ENCODE data around the gene LPCAT1. TPM values are rescaled to one million over a fixed set of nuclear protein-coding genes. Genes with fewer than 3 reads are reported as not detected.

The LPCAT1 gene
- total and polyA plus RNA-seq, 2 experiments from 2014 or later = 78.0 to 255 TPM

- no peak for TF ChIP-seq REST (IDR thresholded peaks at IDR 0.05; ENCODE audit: unreplicated experiment)
Observed at GRCh38 chr5:1563617-1564181, 39.9 kb upstream of the LPCAT1 start (continued).

GRCh38 chr5:1563051-1563461 lies 39.3 kb upstream of the LPCAT1 start:
- Histone ChIP-seq H3K79me2 (replicated peaks; ENCODE audit: insufficient read depth) (no peaks in the 10 kb centered on the region), H3K36me3 (ENCODE audit: insufficient read depth) (no peaks in the 10 kb centered on the region), H3K4me2 (no peak overlapping the region), H4K20me1 (replicated peaks; ENCODE audit: insufficient read depth) (no peaks in the 10 kb centered on the region), H3K4me1 (ENCODE audit: insufficient read depth) (no peaks in the 10 kb centered on the region), H3F3A (replicated peaks; ENCODE audit: low read depth) (no peaks in the 10 kb centered on the region), H3K9me2 (ENCODE audit: insufficient read depth) (no peaks in the 10 kb centered on the region), H3K4me3 (no peak overlapping the region), H2AFZ (no peak overlapping the region), H3K27ac (ENCODE audit: low read depth) (no peak overlapping the region), H3K27me3 (ENCODE audit: insufficient read depth) (no peaks in the 10 kb centered on the region)
- no peaks in the 10 kb centered on the region; the same call in 2 of the 3 replicates for H3K4me1 Mint-ChIP-seq
- no peak overlapping the region for H3K27ac Mint-ChIP-seq
- no peak; the same call in 2 of the 3 replicates for ATAC-seq
- no peaks in the 10 kb centered on the region; the same call in 1 of the 3 replicates for H3K36me3 Mint-ChIP-seq (ENCODE audit: low read depth)
- peaks cover 8% of the 10 kb centered on the region for H3K27me3 Mint-ChIP-seq (ENCODE audit: insufficient read depth, low read depth, poor library complexity)
- peaks cover 10% of the 10 kb centered on the region; the same call in 2 of the 3 replicates for H3K9me3 Mint-ChIP-seq
- TF ChIP-seq ETS1 (IDR thresholded peaks at IDR 0.05) (no peak), STAT1 (IDR thresholded peaks at IDR 0.05; ENCODE audit: unreplicated experiment) (no peak)
- no peak overlapping the region for H3K4me3 Mint-ChIP-seq
- no peak for DNase-seq (ENCODE audit: low spot score)

GRCh38 chr5:1562599-1562998 lies 38.8 kb upstream of the LPCAT1 start:
- Histone ChIP-seq H3K9me2 (ENCODE audit: insufficient read depth) (no peaks in the 10 kb centered on the region), H3F3A (replicated peaks; ENCODE audit: low read depth) (no peaks in the 10 kb centered on the region), H3K4me3 (no peak overlapping the region), H4K20me1 (replicated peaks; ENCODE audit: insufficient read depth) (no peaks in the 10 kb centered on the region), H3K36me3 (ENCODE audit: insufficient read depth) (no peaks in the 10 kb centered on the region), H3K4me1 (ENCODE audit: insufficient read depth) (no peaks in the 10 kb centered on the region), H2AFZ (no peak overlapping the region), H3K27ac (ENCODE audit: low read depth) (no peak overlapping the region), H3K79me2 (replicated peaks; ENCODE audit: insufficient read depth) (no peaks in the 10 kb centered on the region), H3K27me3 (ENCODE audit: insufficient read depth) (no peaks in the 10 kb centered on the region), H3K4me2 (no peak overlapping the region)
- DNase-seq (ENCODE audit: low spot score) (no peak), ATAC-seq (no peak)
- H3K4me3 Mint-ChIP-seq = no peak overlapping the region
- H3K4me1 Mint-ChIP-seq = no peaks in the 10 kb centered on the region; the same call in 2 of the 3 replicates
- peaks cover 10% of the 10 kb centered on the region; the same call in 2 of the 3 replicates for H3K9me3 Mint-ChIP-seq
- no peaks in the 10 kb centered on the region; the same call in 1 of the 3 replicates for H3K36me3 Mint-ChIP-seq (ENCODE audit: low read depth)
- peaks cover 8% of the 10 kb centered on the region for H3K27me3 Mint-ChIP-seq (ENCODE audit: insufficient read depth, low read depth, poor library complexity)
- H3K27ac Mint-ChIP-seq = no peak overlapping the region
- no peak for TF ChIP-seq CTCF (conservative IDR thresholded peaks at IDR 0.05; ENCODE audit: low read depth in 2 of 2)
- no peak for TF ChIP-seq JUNB (IDR thresholded peaks at IDR 0.05; ENCODE audit: unreplicated experiment)
- no peak for TF ChIP-seq POLR2AphosphoS5 (IDR thresholded peaks at IDR 0.05; ENCODE audit: low read depth)
- TF ChIP-seq REST (IDR thresholded peaks at IDR 0.05; ENCODE audit: unreplicated experiment) = no peak
- no peak for TF ChIP-seq ETS1 (IDR thresholded peaks at IDR 0.05)
- TF ChIP-seq EZH2phosphoT487 (IDR thresholded peaks at IDR 0.05; ENCODE audit: unreplicated experiment) = no peak
- TF ChIP-seq ZNF331 (CRISPR knock-in tag; IDR thresholded peaks at IDR 0.05; ENCODE audit: low read depth) = no peak

Measured in GM23338 (cell line).